HUDEP-2 (cell line): ENCODE measurements around the gene CFAP157.

Experiments
- DNase-seq, 76 experiments: peaks; one replicate each; lab custom pipeline; 2025; ENCODE audit not compliant: unreplicated experiment in 76 of 76; lab: John Stamatoyannopoulos, UW

CFAP157 gene

GRCh38 chr9:127706836-127707241, at the start of gene CFAP157:
CFAP157 (plus strand) TSS chr9:127706988; CDS start chr9:127707032, 44 bp downstream.
- DNase-seq, result no peak

- no peak for DNase-seq
Measured at GRCh38 chr9:127658428-127658827, 48.4 kb upstream of the CFAP157 start.

GRCh38 chr9:127660886-127661741, 45.7 kb upstream of the CFAP157 start:
- DNase-seq, result no peak

- no peak for DNase-seq
Measured at GRCh38 chr9:127662617-127663016, 44.2 kb upstream of the CFAP157 start.

GRCh38 chr9:127664324-127664677, 42.5 kb upstream of the CFAP157 start:
- no peak for DNase-seq

GRCh38 chr9:127664678-127665507, 41.9 kb upstream of the CFAP157 start:
- no peak for DNase-seq

- DNase-seq, result no peak
Measured at GRCh38 chr9:127667127-127667844, 39.5 kb upstream of the CFAP157 start.

- no peak for DNase-seq
Measured at GRCh38 chr9:127667906-127668305, 38.9 kb upstream of the CFAP157 start.

- no peak for DNase-seq
Measured at GRCh38 chr9:127673234-127673633, 33.6 kb upstream of the CFAP157 start.

- DNase-seq, result no peak
Measured at GRCh38 chr9:127676638-127677037, 30.1 kb upstream of the CFAP157 start.

GRCh38 chr9:127679506-127679905, 27.3 kb upstream of the CFAP157 start:
- no peak for DNase-seq

- no peak for DNase-seq
Measured at GRCh38 chr9:127680226-127680625, 26.6 kb upstream of the CFAP157 start.

GRCh38 chr9:127680846-127681245, 25.9 kb upstream of the CFAP157 start:
- no peak for DNase-seq

GRCh38 chr9:127682351-127683136, 24.2 kb upstream of the CFAP157 start:
- DNase-seq, result no peak

GRCh38 chr9:127683723-127684122, 23.1 kb upstream of the CFAP157 start:
- DNase-seq, result no peak

- no peak for DNase-seq
Measured at GRCh38 chr9:127684576-127684975, 22.2 kb upstream of the CFAP157 start.

- DNase-seq, result no peak
Measured at GRCh38 chr9:127686461-127687393, 20.1 kb upstream of the CFAP157 start.

- DNase-seq, result no peak
Measured at GRCh38 chr9:127689329-127690000, 17.3 kb upstream of the CFAP157 start.

GRCh38 chr9:127690735-127691134, 16.1 kb upstream of the CFAP157 start:
- no peak for DNase-seq
